Sigmoid colon (tissue), 4 donors: ENCODE measurements around the gene SGK2.

Experiments
- EP300 ChIP-seq, 4 donors: sonication (generic); formaldehyde crosslinking; IDR thresholded peaks; one replicate each; pipeline ENCODE4 v1.6.1; 2017; ENCODE audit warnings: antibody characterized with exemption in 4 of 4
- POLR2A ChIP-seq, 2 donors: fragments of 450-650 bp; IDR thresholded peaks; one replicate each; pipeline ENCODE4 v1.6.1; 2016; ENCODE audit warnings: antibody characterized with exemption in 2 of 2, mild to moderate bottlenecking in 2 of 2, moderate library complexity in 2 of 2
- POLR2AphosphoS5 ChIP-seq, 4 donors: sonication (generic); formaldehyde crosslinking; IDR thresholded peaks; one replicate each; pipeline ENCODE4 v1.6.1; 2017; ENCODE audit warnings: antibody characterized with exemption in 4 of 4
- TF ChIP-seq, protein P1 (sequence below), 4 experiments: fragments of 450-650 bp in 3 of 4; fragments of 200-600 bp in 1 of 4; IDR thresholded peaks; one replicate each; pipeline ENCODE4 v1.5.1; 2016 to 2019; ENCODE audit warnings: antibody characterized with exemption in 4 of 4, mild to moderate bottlenecking in 3 of 4, moderate library complexity in 2 of 4

DNA sequence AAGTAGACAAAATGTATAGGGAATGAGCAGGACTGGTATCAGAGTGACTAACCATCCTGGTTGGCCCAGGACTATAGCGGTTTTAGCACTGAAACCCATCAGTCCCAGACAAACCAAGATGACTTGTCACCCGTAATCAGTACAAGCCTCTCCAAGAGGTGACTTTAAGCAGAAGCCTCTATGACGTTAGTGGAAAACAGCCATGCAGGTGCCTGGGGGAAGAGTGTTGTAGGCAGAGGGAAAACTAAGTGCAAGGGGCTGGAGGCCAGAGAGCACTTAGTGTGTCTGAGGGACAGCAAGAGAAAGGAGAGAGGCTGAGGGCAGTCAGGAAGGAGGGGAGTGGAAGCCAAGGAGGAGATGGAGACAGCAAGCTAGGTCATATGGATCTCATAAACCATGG, 2.1 kb downstream of the SGK2 start:
- TF ChIP-seq, protein P1, sequence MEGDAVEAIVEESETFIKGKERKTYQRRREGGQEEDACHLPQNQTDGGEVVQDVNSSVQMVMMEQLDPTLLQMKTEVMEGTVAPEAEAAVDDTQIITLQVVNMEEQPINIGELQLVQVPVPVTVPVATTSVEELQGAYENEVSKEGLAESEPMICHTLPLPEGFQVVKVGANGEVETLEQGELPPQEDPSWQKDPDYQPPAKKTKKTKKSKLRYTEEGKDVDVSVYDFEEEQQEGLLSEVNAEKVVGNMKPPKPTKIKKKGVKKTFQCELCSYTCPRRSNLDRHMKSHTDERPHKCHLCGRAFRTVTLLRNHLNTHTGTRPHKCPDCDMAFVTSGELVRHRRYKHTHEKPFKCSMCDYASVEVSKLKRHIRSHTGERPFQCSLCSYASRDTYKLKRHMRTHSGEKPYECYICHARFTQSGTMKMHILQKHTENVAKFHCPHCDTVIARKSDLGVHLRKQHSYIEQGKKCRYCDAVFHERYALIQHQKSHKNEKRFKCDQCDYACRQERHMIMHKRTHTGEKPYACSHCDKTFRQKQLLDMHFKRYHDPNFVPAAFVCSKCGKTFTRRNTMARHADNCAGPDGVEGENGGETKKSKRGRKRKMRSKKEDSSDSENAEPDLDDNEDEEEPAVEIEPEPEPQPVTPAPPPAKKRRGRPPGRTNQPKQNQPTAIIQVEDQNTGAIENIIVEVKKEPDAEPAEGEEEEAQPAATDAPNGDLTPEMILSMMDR (IDR thresholded peaks at IDR 0.05) = no peak
- no peak for TF ChIP-seq POLR2A (IDR thresholded peaks at IDR 0.05)
- TF ChIP-seq POLR2AphosphoS5 (IDR thresholded peaks at IDR 0.05) = no peak
- no peak for TF ChIP-seq EP300 (IDR thresholded peaks at IDR 0.05)
